HG02840 (cell line): ENCODE data around the gene C4orf33.
"Not testable (repeated sequence)": the region's sequence is repeated elsewhere in the genome, so short reads cannot be mapped to it uniquely, and the experiment has no call there.

Experiments used
- ATAC-seq: cut with Tn5 transposase; IDR thresholded peaks from one replicate; pipeline ENCODE4 v1.9.1; 2021; ENCODE audit warnings: mild to moderate bottlenecking, moderate library complexity, moderate number of reproducible peaks; ENCODE audit not compliant: unreplicated experiment, low FRiP score

Gene C4orf33

DNA sequence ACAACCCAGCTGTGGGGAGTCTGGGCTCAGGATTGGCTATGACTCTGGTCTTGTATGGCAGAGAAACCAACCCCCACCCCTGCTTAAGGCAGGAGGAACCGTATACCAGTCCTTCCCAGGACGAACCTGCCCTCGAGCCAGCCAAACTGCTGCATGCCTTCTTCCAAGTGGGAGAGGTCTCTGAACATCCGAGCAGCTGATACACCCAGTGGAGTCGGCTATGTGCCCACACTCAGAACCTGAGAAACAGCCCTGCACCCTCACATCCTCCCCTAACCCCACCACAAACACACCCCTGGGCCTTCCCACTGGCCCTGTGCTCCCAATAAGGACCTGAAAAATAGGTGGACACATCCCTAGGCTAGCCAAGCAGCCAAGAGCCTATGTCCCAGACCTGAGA is 21.8 kb downstream of the C4orf33 start:
- no peak for ATAC-seq

DNA sequence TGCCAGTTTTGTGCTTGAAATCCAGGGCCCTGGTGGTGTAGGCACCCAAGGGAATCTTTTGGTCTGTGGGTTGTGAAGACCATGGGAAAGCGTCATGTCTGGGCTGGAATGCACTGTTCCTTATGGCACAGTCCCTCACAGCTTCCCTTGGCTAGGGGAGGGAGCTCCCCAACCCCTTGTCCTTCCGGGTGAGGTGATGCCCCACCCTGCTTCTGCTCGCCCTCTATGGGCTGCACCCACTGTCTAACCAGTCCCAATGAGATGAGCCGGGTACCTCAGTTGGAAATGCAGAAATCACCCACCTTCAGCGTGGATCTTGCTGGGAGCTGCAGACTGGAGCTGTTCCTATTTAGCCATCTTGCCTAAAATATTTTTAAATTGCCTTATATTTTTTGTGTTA is 30.7 kb downstream of the C4orf33 start:
- not testable (repeated sequence) for ATAC-seq

DNA sequence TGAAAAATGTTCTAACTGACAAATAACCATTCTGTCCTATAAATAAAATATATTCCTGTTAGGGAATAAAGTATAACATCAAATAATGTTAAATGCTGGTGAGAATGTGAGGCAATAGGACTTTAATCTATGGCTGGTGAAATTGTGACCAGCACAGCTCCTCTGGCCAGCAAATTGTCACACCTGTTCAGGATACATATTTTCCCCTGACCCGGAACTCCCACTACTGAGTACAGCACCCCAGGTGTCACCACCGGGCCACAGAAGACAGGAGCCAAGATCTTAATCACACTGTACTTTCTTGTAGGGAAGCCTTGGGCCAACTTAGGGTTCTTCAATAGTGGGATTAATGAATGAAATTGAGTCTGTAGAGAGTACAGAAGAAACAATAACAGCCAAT is 33.2 kb downstream of the C4orf33 start:
- ATAC-seq: no peak

DNA sequence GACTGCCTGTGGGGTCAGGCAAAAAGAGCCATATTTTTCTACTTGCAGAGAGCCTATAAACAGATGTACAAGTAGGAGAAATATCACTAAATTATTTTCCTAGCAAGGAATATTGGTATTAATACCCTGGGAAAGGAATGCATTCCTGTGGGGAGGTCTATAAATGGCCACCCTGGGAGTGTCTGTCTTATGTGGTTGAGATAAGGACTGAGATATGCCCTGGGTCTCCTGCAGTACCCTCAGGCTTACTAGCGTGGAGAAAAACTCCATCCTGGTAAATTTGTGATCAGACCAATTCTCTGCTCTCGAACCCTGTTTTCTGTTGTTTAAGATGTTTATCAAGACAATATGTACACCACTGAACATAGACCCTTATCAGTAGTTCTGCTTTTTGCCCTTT is 35.4 kb downstream of the C4orf33 start:
- no peak for ATAC-seq

DNA sequence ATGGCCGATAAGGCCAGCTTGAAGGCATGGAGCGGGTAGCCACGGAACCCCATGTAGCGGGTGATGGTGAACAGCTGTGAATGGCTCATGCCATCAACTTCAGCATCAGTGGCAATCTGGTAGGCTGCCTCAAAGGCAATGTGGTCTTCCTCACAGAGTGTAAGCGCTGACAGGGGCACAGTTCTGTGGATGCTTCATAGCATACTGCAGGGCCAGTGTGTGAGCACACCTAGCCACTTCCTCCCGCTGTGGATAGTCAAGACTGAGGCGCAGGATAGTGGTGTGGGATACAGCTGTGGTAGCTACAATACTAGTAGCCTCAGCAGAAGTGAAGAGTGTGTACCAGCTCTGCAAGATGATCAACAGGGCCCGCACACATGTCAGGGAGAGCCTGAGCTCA is 40.5 kb downstream of the C4orf33 start:
- ATAC-seq: no peak

DNA sequence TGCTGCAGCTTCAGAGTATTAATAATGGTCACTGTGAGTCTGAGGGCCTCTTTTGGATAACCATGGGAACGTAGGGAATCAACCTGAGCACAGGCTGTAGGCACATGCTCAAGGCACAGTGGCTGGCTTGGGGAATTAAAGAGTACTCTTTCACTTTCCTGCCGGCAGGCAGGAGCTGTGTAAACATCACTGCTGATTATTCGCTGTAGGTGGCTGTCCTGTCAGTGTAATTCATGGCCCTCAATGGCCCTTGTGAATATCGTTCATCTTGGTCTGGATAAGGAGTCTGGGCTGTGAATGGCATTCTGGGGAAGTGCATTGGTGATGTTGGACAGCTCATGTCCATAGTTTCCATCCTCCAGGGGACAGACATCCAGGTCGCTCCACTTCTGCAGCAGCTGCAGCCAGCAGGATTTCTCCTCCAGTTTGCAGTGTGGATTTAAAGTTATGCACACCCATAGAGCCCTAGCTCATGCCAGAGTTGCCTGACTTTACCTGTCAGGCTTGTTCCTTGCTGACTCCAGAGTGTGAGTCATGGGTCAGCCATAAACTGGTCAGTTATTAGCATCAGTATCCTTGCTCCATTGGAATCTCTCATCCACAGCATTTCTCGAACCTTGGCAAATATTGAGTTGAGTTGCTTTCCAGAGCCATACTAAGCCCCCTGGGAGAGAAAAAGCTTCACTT is 43.0 kb downstream of the C4orf33 start:
- no peak for ATAC-seq

DNA sequence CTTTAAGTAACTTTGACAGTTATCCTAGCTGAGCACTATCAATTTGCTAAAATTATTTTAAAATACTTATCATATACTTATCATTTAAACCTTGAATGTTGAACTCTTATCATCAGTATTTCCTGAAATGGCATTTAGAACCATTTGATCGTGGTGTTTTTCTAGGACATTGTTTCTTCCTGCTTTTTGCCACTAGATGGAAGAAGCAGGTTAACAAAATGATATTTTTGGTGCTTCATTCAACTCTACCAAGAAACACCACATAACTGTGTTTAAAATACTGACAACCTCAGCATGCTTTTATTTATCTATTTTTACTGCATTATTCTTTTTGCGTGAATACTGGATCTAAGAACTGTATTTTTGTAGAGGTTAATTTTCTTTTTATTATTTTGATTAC is 44.6 kb downstream of the C4orf33 start:
- ATAC-seq: no peak

DNA sequence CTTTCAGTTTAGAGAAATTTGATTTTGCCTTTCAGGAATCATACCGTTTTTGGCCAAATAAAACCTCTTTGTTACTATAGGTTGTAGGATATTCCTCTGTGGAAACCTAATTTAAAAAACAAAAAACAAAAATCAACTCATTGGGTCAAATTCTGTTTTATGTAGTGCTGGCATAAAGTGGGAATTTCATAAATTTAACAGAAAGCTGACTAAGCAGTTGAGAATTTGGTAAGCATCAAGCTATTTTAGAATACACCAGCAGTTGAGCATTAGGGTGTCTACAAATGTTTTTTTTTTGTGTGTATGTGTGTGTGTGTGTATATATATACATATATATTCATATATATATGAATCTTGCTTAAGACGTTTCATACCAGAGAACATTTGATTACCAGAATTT is 47.4 kb downstream of the C4orf33 start:
- no peak for ATAC-seq

DNA sequence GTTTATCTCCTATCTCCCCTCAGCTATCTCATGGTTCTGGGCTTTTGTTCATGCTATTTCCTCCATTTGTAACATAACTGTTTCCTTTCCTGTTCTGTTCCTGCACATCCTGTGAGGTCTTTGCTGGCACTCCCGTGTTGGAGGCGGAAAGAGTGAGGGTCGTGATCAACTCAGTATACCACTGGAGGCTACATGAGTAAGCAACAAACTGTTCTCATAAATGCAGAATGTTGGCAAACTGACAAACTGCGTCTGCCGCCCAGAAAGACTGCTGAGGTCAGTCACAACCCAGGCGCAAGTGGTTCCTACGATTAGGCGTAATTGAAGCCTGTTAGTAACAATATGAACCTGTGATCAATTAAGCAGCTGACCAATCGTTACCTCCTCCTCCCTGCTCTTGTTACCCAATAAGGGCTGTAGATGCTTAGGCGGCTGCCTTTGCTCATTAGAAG is 48.8 kb downstream of the C4orf33 start:
- ATAC-seq: no peak

DNA sequence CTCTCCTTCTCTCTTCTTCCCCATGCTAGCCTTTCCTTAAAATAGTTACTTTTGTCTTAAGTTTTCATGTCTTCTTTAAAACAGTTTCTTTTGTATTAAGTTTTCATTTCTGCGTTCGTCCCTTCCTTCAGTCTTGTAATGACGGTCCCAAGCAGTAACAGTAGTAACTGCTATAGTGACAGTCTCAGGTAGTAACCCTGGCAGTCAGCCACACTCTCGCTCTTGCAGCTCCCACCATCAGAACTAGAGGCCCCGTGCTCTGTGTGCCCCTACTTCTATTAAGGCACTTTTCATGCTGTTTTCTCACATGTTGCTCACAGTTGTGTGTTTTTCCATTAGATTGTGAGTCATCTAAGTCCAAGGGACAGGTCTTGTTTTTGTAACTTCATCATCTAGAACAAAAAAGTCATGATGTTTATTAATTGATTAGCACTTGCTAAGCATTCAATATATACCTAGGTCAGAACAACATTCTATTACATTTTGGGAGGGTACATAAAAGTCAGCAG is 49.3 kb downstream of the C4orf33 start:
- no peak for ATAC-seq

DNA sequence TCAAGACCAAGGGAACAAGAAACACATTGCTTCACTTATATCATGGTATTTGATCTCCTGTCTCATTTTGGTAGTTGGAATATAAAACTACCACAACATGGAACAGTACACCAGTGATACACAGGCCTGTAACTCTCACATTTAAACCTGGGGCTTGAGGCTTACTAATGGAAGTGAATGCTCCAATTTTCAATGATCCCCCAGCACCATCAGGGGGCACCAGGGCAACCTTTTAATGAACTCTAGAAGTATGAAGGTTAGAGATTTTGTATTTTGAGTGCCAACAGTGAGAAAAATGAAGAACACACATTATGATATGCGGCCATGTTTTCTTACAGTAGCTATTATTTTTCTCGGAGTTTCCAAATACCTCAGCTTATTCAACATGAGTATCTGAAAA is 50.7 kb downstream of the C4orf33 start:
- no peak for ATAC-seq

DNA sequence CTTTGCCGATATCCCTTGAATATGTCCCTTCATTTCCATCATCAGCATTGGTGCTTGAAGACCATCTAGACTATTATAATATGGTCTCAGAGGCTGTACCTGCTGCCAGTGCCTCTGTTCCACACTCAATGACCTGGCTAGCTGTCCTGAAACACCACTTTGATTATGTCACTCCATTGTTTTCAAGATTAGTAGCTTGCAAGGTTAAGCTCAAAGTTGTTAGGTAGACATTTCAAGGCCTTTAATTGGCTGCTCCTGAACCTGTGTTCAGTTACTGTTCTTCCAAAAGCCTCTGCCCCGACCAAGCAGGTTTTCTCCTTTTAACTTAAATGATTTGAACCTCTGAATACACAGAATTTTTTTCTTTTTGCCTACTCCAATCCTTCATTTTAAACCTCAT is 52.9 kb downstream of the C4orf33 start:
- ATAC-seq: no peak

DNA sequence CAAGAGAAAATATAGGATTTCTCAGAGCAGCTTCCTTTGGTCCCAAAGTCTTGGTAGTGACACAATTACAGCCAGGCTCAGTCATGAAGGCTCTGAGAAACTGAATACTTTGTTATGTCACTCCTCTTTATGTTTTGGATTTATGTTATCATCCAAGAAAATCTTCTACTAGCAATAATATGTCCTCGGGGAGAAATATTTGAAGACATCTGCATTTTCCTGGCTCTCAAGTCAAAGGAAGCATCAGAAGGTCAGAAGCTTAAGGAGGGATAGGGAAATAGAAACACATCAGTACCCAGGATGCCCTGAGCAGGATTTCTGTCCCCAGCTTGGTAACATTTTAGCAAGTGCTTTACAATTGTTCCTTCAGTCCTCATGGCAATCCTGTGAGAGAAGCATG is 54.0 kb downstream of the C4orf33 start:
- ATAC-seq: no peak

DNA sequence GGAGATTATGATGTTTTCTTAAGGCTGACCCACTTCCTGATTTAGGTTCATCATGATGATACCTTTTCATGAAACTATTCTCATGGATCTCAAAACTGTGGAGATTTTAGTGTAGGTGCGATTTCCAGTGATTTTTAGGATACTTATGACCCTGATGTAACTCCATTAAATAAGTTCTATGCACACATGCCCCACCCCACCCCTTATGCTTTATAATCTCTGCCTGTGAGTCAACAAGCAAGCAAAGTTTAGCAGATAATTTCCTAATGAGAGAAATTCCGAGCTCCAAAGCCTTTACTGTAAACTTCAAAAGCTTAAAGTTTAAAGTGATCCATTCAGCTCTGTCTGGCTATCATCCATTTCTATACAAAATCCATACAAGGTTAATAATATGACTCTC is 56.4 kb downstream of the C4orf33 start:
- no peak for ATAC-seq

DNA sequence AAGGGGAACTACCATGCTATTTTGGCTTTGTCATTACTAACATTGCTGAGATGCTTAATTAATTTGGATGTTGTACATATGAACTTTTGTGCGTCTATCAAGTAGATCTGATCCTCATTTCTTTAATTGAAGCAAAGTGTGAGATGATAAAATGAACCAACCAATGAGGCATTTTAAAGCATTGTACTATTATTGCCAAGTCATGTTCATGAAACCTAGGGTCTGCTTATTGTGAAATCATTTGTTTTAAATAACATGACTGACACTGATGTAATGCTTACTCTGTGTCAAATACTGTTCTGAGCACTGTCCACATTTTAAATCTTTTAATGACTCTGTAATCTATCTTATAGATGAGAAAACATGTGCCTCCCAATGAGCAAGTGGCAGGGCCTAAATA is 57.7 kb downstream of the C4orf33 start:
- no peak for ATAC-seq

DNA sequence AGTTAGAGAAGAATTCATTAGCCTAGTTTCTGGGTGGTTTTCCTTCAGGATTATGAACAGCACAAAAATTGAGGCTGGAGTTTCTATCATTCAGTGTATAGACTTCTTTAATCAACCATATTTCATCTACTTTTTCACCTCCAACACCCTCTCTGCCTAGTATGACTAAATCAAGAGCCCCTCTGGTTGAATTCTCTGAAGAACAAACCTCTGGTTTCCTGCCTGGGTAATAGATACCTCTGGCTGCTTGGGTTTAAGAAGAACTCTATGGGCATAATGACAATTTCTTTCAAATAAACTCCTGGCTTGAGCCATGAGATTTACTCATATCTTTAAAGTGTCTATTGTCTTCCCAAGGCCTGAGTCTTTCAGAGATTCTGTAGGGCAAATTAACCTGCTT is 66.5 kb downstream of the C4orf33 start:
- ATAC-seq: no peak

DNA sequence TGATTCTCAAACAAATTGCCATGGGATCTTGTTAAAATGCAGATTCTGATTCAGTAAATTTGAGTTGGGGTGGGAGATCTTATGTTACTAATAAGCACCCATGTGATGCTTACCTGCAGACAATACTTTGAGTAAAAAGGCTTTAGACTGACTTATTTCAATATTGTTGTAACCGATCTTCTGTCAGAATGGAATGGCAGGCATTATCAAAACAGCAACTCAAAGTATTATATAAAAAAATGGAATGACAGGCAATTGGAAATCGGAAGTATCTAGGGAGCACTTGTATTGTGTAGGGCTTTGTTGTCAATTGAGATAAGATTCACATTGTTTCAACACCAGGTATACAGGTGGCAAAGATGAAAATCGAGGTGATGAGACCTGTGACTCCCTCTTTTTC is 67.5 kb downstream of the C4orf33 start:
- no peak for ATAC-seq

DNA sequence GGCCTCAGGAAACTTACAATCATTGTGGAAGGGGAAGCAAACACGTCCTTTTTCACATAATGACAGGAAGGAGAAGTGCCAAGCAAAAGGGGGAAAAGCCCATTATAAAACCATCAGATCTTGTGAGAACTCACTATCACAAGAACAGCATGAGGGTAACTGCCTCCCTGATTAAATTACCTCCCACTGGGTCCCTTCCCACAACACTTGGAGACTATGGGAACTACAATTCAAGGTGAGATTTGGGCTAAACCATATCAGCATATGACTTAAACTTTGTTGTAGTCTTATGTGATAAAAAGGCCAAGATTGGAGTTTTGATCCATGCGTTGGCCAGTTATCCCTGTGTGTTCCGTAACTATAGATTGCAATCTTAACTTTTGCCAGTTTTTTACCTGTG is 68.3 kb downstream of the C4orf33 start:
- ATAC-seq: no peak
